G401 (cell line): ENCODE measurements around the gene AKIRIN1. TPM values are rescaled to one million over a fixed set of nuclear protein-coding genes. Genes with fewer than 3 reads are reported as not detected.
A peak's percentile ranks its signal among the peaks of the same experiment; 100 is the strongest.
"Not testable (repeated sequence)": the region's sequence is repeated elsewhere in the genome, so short reads cannot be mapped to it uniquely, and the experiment has no call there.

Experiments
- DNase-seq: peaks from one replicate; pipeline ENCODE4 v3.0.0-alpha.2; 2015; ENCODE audit warnings: low spot score
- in situ Hi-C: cut with HindIII; loops from 2 replicates; pipeline ENCODE4 v1.10.0; 2016; ENCODE audit warnings: low sequenced_read_pairs, mixed read lengths
- total RNA-seq: library from RNA; depleted of rRNA; stranded (reverse); fragments of >200 nt; shearing (Covaris generic); gene quantifications from 2 replicates; pipeline ENCODE4 v1.2.3, GENCODE V29; 2014

AKIRIN1 gene
- total RNA-seq, 1 experiment from 2014 or later: 107 TPM

DNA sequence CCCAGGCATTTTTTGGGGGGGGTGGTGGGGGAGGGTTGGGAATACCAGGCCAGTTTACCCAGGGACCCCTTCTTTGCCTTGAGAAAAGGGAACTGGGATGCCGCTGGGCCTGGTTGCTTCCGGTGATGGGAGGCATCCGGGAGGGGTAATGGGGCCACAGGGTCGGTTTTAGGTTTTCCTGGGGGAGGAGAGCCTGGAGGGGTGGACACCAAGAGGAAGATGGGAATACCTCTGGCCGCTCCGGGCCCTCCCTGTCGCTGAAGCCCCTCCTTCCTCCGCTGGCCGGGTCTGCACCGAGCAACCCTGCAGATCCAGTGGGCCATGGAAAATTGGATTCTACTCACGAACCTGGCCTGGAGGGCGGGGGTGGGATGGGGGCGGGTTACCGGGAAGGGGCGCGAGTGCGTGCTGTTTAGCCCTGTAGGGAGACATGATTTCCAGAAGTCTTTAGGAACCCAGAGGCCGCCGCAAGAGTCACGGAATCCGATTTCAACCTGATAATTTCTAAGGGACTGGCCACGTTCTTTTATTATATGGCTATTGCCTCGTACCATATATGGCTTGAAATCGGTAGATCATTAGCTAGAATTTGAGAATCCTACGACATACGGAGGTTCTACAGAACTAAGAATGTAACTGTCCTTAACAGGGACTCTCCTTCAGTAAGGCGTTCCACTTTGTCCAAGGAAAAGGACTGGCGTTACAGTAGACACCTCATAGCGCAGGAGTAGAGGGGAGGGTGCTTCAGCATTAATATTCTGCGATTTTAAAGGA, 749 bp downstream of the AKIRIN1 start:
- in situ Hi-C loops: no loop called here
- DNase-seq: peak; percentile 41

DNA sequence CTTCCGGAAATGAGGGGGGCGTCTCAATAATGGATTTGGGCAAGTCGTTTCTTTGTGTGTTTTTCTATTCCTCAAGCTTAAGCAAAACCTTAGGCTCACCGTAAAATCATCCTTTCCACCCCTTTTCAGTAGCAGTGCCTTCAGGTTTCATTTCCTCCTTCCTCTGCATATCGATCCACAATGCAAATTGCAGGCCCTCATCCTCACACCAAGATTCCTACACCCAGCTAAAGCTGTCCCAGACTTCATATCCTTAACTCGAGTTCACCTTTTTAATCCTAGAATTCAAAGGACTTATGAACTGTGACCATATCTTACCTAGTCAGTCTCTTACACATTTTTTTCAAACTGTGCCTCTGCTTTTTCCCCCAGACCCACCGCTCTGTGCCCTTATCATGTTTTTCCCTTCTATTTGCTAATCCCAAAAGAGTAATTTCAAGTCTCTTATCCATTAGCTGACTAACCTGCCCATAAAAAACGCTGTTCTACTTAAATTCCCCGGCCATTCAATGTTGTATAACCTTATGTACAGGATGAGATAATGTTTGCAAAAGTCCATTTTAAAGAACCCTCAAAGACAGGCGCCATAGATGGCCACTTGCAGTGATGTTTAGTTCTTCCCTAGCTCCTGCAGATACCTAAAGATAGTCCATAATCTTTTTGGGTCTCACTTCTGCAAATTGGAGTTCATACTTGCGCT, 1.5 kb downstream of the AKIRIN1 start:
- no peak for DNase-seq
- in situ Hi-C loops: no loop called here

DNA sequence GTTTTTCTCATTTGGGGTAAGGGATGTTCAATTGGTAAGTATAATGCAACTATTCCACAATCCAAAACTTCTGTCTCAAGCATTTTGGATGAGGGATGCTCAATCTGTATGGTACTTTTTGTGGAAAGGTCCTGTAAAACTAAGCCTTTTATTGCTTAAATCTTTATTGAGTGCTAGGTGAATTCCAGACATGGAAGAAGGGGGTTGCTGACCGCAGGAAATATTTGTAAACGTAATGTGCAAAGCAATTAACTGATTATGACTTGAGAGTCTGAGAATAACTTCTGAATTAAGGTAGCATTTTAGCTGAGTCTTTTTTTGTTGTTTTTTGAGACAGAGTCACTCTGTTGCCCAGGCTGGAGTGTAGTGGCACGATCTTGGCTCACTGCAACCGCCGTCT, 3.1 kb downstream of the AKIRIN1 start:
- in situ Hi-C loops: no loop called here
- no peak for DNase-seq

DNA sequence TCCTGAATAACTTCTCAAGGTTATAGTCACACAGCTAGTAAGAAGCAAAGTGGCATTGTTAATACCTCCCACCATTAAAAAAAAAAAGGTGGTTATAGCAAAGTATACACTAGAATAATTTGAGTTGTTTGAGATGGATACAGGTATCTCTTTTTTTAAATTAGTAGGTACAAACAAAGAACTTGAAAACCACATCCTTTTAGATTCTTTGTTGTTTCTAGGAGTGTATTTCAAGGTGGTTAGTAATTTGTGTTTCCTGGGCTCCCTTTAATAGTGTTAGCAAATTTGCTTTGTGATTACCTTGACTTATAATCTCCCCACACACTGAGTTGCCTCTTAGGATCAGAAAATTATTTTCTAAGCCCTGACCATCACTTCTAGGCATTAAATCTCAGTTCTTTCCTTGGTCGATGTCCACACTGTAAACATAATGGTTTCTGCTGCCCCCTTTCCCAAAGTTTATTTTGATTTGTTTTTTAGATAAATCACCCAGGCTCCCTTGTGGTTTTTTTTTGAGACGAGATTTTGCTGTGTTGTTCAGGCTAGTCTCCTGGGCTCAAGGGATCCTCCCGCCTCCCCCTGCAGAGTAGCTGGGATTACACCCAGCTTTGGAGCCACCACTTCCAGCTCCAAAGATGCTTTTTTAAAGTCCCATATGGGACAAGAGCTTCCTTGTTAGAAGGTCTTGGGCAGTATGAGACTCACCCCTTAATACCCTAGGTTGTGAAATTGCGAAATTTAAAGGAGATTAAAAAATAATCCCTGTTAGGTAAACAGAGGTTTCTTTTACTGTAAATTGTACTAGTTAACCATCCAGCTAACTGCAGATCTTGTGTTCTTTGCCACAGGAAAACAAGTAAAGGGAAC, 6.2 kb downstream of the AKIRIN1 start:
- no peak for DNase-seq
- in situ Hi-C loops: no loop called here

DNA sequence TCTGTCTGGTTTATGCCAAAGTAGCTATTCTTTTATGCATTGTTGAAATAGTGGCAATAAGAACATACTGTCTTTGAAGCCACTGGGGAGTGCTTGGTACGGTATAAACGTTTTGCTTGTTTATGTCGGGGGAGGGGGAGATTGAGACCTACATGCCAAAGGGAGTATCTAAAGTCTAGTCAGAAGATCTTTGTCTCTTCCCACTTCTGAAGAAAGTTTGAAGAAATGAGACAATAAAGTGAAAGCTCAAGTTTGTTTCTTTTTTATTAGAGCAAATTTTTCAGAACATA, 6.8 kb downstream of the AKIRIN1 start:
- in situ Hi-C loops: no loop called here

DNA sequence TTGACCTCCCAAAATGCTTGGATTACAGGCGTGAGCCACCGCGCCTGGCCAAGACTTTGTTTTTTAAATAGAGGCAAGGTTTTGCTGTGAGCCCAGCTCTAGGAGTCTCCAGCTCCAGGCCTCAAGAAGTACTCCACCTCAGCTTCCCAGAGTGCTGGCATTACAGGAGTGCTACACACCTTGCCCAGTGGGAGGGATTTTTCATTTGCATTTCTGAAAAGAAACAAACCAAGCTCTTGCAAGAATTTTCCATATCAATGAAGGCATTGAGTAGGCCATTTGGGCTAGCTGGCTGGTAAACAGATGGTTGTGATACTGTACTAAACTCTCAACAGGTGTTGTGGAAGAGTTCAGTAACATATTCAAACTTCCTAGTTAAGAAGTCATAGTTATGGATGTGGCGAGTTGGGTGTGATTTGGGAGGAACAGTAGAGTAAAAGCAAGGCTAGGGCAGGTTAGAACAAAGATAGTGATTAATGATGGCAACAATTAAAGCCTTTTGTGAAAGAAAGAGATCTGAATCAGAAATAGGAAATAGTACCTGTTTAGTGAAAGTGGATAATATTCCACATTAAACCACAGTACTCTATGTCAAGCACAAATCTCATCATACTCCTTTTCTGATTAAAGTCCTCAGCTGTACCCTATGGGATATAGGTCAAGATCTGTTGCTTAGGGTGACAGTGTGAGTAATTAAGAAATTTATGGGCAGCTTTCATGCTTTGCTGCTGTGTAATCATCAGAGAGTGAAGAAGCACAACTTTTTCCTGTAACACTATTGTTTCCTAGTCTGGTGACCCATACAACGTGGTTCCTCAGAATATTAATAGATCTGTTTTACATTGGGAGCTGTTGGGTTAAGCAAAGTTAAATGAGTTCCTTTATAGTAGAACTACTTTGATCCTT, 10.7 kb downstream of the AKIRIN1 start:
- in situ Hi-C loops: no loop called here
- no peak for DNase-seq

More for the DNA sequence above, 6.8 kb downstream of the AKIRIN1 start:
- DNase-seq: no peak

DNA sequence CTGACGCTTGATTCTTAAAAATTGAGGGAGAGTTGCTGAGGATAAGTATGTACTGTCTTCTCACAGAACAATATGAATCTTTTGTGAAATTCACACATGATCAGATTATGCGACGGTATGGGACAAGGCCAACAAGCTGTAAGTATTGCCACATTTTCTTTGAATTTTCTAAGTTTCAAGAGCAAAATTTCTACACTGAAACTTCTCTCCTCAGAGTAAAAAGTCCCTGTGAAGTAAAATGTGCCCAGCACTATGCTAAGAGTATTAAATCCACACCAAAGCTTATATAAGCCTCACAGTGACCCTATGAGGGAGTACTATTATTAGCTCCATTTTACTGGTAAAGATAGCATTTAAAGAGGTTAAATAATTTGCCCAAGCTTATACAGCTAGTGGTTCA, 12.2 kb downstream of the AKIRIN1 start:
- in situ Hi-C loops: no loop called here
- no peak for DNase-seq

DNA sequence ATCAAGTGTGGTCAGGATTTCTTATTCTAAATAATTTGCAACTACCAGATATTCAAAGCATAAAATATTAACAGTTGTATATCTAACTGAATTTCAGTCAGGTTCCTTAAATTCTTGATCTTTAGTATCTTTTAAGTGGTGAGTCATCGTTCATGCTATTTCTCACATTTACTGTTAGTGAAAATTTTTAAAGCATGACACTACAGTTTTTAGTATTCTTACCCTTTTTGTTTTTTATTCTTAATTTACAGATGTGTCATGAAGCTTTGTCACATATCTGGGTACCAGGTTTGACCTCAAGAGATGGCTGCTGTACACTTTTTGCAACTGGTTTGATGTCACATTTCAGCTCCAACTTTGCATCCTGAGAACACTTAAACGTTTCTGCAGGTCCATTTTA, 12.7 kb downstream of the AKIRIN1 start:
- in situ Hi-C loops: no loop called here
- no peak for DNase-seq

DNA sequence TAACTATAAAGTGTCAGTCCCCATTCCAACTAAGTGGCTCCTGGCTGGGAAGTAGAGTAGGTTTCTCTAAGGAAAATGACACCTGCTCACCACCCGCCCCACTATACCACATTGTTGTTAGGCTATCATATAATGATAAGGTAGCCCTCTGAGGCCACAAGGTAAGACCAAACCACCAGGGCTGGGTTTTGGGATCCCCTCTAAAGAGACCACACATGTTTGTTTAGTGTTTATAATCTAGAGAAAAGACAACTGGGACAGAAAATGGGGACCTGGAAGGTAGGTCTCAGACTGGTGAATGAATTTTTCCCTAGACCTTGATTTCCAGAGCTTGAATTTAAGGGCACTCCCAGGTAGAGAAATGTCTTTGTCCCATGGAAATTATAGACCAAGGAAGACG, 15.2 kb downstream of the AKIRIN1 start:
- DNase-seq: no peak
- in situ Hi-C loops: no loop called here

DNA sequence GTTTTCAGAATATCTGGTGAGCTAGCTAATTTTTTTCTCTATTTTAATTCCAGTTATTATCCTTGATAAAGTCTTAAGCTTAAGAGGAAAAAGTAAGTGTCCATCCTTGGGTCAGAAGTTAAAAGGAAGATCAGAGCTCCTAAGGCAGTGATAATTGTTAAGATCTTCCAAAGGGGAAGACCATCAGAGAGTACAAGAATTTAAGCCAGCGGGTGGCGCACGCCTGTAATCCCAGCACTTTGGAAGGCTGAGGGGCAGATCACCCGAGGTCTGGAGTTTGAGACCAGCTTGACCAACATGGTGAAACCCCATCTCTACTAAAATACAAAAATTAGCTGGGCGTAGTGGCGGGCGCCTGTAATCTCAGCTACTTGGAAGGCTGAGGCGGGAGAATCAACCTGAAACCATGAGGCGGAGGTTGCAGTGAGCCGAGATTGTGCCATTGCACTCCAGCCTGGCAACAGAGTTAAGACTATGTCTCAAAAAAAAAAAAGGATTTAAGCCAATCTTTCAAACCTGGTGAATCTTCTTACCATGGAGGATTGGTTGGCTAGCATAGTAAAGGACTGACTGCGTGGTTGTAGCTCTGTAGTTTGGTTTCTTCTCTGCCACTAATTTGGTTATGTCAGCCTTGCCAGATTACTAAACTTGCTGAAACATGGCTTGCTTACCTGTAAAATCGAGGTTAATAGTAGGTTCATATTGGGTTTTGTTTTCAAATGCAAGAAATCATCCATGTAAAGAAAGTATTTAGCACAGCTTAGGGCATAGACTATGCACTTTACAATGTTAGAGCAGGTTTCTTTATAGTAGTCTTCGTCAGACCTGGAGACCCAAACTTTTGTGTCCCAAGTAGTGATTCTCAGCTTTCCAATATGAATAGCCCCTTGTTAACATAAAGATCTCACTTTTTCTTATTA, 15.9 kb downstream of the AKIRIN1 start:
- in situ Hi-C loops: no loop called here
- DNase-seq: no peak

DNA sequence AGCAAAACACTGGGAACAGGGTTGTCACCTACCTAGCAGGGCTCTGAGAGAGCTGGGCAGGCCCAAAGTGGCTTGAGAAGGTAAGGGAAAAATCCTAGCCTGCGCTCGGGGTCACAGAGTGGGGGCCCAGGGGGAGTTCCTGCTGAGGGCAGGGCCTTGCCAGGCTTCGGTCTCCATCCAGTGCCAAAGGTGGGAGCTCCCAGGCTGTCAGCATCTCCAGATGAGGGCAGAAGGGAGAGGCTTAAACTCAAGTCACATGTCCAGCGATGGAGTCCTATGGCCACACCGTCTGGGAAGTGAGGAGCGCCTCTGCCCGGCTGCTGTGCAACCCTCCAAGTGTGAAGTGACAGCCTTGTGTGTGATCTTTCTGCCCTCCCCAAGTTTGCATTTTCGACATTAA, 23.9 kb downstream of the AKIRIN1 start:
- in situ Hi-C loops, DNase-seq: not testable (repeated sequence)

DNA sequence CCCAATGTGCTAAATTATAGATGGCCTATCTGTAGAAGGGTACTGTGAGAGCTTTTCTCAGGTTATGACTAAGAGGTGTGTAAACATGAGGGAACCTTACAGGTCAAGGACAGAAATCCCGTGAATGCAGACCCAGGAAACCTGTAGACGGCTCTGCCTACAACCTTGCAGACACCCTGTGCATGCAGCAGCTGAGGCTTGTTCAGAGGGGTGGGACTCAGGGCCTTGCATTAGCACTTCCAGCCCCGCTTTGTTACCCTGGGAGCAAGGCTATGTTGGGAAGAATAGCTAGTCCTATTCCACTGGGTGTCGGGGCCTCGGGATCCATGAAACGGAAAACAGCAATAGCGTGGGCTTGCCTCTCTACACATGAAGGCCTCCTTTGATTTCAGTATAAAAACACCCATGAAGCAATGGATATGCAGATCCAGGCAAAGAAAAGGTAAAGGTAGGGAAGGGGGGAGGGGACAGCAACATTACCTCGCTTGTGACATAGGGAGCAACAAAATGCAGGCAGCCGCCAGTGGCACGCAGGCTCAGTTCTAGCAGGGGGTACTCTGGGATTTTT, 25.6 kb downstream of the AKIRIN1 start:
- in situ Hi-C loops: no loop called here
- no peak for DNase-seq

DNA sequence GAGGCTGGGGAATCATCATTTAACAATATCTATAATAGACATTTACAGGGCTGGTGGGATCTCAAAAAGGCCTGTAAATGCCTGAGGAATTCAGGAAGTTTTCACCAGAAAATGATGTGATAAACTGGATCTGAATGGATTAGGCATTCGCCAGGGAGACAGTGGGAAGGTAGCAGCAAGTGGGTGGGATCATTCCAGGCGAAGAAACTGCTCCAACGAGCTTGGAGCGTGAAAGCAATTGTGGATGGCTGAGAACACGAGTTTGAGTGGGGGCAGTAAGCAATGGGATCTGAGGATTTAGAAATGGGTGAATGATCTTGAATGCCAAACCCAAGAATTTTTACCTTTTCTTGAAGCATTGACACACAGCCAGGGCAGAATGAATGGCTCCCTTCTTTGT, 26.2 kb downstream of the AKIRIN1 start:
- no peak for DNase-seq
- in situ Hi-C loops: no loop called here

DNA sequence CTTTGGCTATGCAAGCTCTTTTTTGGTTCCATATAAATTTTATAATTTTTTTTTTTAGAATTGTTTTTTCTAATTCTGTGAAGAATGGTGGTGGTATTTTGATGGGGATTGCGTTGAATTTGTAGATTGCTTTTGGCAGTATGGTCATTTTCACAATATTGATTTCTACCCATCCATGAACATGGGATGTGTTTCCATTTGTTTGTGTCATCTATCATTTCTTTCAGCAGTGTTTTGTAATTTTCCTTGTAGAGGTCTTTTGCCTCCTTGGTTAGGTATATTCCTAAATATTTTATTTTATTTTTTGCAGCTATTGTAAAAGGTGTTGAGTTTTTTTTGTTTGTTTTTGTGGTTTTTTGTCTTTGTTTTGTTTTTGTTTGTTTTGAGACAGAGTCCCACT, 29.4 kb downstream of the AKIRIN1 start:
- DNase-seq, in situ Hi-C loops: not testable (repeated sequence)

DNA sequence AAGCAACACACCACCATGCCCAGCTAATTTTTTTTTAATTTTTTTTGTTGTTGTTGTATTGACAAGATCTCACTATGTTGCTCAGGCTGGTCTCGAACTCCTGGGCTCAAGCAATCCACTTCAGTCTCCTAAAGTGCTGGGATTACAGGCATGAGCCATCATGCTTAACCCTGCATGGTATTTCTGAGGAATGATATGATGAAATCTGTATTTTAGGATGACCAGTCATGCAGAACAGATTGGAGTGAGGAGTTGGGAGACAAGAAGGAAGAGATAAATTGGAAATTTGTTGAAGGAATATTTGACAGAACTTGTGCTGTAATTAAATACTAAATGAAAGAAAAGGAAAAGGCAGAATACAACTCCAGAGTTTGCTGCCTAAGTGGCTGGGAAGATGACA, 30.4 kb downstream of the AKIRIN1 start:
- in situ Hi-C loops: no loop called here
- no peak for DNase-seq

DNA sequence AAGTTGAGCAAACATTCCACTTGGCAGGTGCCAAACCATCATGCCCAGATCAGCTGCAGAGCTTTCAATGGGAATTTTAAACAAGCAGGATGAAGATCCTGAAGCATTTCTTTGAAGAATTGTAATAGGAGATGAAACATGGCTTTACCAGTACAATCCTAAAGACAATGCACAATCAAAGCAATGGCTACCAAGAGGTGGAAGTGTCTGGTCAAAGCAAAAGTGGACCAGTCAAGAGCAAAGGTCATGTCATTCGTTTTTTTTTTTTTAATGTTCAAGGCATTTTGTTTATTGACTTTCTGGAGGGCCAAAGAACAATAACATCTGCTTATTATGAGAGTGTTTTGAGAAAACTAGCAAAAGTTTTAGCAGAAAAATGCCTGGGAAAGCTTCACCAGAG, 32.1 kb downstream of the AKIRIN1 start:
- in situ Hi-C loops: no loop called here
- DNase-seq: no peak

DNA sequence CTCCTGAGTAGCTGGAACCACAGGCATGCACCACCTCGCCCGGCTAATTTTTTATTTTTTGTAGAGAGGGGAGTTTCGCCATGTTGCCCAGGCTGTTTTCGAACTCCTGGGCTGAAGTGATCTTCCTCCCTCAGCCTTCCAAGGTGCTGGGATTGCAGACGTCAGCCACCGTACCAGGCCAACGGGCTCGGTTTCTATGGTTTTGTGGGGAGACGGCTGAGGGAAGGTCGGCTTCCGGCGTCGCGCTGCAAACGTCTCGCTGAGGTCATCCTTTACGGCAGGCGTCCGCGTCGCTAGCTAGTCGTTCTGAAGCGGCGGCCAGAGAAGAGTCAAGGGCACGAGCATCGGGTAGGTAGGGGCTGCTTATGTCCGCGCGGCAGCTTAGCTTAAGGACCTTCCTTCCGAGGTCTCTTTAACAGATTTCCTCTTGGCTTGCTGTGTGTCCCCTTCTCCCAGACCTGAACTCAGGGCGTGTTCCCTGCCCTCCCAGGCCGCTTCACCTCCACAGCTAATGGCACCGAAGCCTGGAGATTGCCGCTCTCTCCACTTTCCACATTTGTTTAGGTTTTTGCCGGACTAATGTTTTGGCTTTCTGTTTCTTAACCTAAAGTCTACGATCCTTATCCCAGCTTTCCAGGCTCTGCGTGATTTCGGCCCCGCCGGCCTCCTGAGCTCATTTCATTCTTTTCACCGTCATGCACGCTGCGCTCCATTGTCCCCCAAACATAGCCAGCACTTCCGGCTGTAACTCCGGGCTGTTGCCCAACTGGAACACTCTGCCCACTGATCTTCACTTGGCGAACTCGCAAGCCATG, 35.2 kb downstream of the AKIRIN1 start, which contains the start of gene NDUFS5:
NDUFS5 (plus strand) TSS at position 300 of the 815 bp plus-strand sequence. CDS start 2,375 bp downstream, outside the sequence.
- DNase-seq: peak; percentile 94
- in situ Hi-C loops: no loop called here
